Right ventricle myocardium inferior (tissue), 1 donor: ENCODE measurements around the gene ADGRG1. TPM values are rescaled to one million over a fixed set of nuclear protein-coding genes. Genes with fewer than 3 reads are reported as not detected.
"Not testable (repeated sequence)": the region's sequence is repeated elsewhere in the genome, so short reads cannot be mapped to it uniquely, and the experiment has no call there.

Source experiments
- ATAC-seq: fragments of 200-7000 bp; cut with Tn5 transposase; one replicate; pipeline ENCODE4 v1.9.1; 2020; ENCODE audit warnings: mild to moderate bottlenecking, moderate library complexity
- DNase-seq: peaks from one replicate; pipeline ENCODE4 v3.0.0; 2021; ENCODE audit errors: missing footprints
- intact Hi-C: fragments of 100-400 bp; cut with DNase I; formaldehyde crosslinking; loops from one replicate; pipeline ENCODE4 v1.11.0; 2022
- total RNA-seq: library from RNA; stranded (reverse); fragmentation: NEBNext Ultra II Directional; extraction: Animal tissue kit (Norgen Biotek cat#: 25700); gene quantifications from one replicate; pipeline ENCODE4 v1.2.1, GENCODE V29; 2021
- donor health status: DM: no; HTN: yes; CAD: no; lungs with severe emphysema.

Gene ADGRG1
- total RNA-seq, 1 donor from 2014 or later, result 23.1 TPM

- intact Hi-C loops, result no loop called here
- DNase-seq, result no peak
- no peak for ATAC-seq
Observed at GRCh38 chr16:57703416-57704010, 75.1 kb downstream of the ADGRG1 start.

- ATAC-seq, result no peak
- no peak for DNase-seq
- intact Hi-C loops, result no loop called here
Observed at GRCh38 chr16:57704011-57704904, 75.8 kb downstream of the ADGRG1 start.

GRCh38 chr16:57704905-57705852 is 76.7 kb downstream of the ADGRG1 start:
- ATAC-seq (no peak), DNase-seq (no peak)
- intact Hi-C loops, result no loop called here

GRCh38 chr16:57706717-57707116 is 78.3 kb downstream of the ADGRG1 start:
- intact Hi-C loops, result no loop called here
- ATAC-seq, result no peak
- no peak for DNase-seq

- intact Hi-C loops, result no loop called here
- no peak for DNase-seq
- ATAC-seq, result no peak
Observed at GRCh38 chr16:57707331-57707730, 78.9 kb downstream of the ADGRG1 start.

- DNase-seq (no peak), ATAC-seq (no peak)
- intact Hi-C loops, result no loop called here
Observed at GRCh38 chr16:57708168-57708567, 79.7 kb downstream of the ADGRG1 start.

GRCh38 chr16:57709663-57710062 is 81.2 kb downstream of the ADGRG1 start:
- DNase-seq, result no peak
- ATAC-seq, result no peak
- intact Hi-C loops, result no loop called here

- intact Hi-C loops, result no loop called here
- no peak for DNase-seq
- ATAC-seq, result no peak
Observed at GRCh38 chr16:57711346-57711745, 82.9 kb downstream of the ADGRG1 start.

GRCh38 chr16:57711993-57712392 is 83.6 kb downstream of the ADGRG1 start:
- DNase-seq (no peak), ATAC-seq (no peak)
- intact Hi-C loops, result no loop called here

- ATAC-seq, DNase-seq, intact Hi-C loops: not testable (repeated sequence)
Observed at GRCh38 chr16:57712569-57712968, 84.1 kb downstream of the ADGRG1 start.

GRCh38 chr16:57713596-57713995 is 85.2 kb downstream of the ADGRG1 start:
- intact Hi-C loops, result no loop called here
- ATAC-seq, result no peak
- no peak for DNase-seq

- no peak for ATAC-seq
- intact Hi-C loops, result no loop called here
- no peak for DNase-seq
Observed at GRCh38 chr16:57714047-57714446, 85.6 kb downstream of the ADGRG1 start.

Other genes starting within 250 kb of the ADGRG1 start
- not detected for gene CCL17, start 223.9 kb upstream of the ADGRG1 start, total RNA-seq
- 43.7 TPM for gene CIAPIN1, start 181.2 kb upstream of the ADGRG1 start, total RNA-seq
- gene COQ9, start 181.2 kb upstream of the ADGRG1 start, total RNA-seq, result 215 TPM
- gene POLR2C, start 166.0 kb upstream of the ADGRG1 start, total RNA-seq, result 37.1 TPM
- 8.4 TPM for gene DOK4, start 142.1 kb upstream of the ADGRG1 start, total RNA-seq
- 10.9 TPM for gene CCDC102A, start 92.1 kb upstream of the ADGRG1 start, total RNA-seq
- gene ADGRG5, start 86.0 kb upstream of the ADGRG1 start, total RNA-seq, result 0.32 TPM
- gene ADGRG3, start 39.7 kb downstream of the ADGRG1 start, total RNA-seq, result 0.87 TPM
- not detected for gene DRC7, start 66.2 kb downstream of the ADGRG1 start, total RNA-seq
- 8.5 TPM for gene KATNB1, start 107.1 kb downstream of the ADGRG1 start, total RNA-seq
- 55.3 TPM for gene KIFC3, start 173.9 kb downstream of the ADGRG1 start, total RNA-seq